Activated CD4-positive, alpha-beta memory T cell treated with anti-CD3 and anti-CD28 coated beads for 36 hours (primary cell): Measurements from ENCODE around the gene PRICKLE3. TPM values are rescaled to one million over a fixed set of nuclear protein-coding genes. Genes with fewer than 3 reads are reported as not detected.
A peak's percentile ranks its signal among the peaks of the same experiment; 100 is the strongest.
"Not testable (repeated sequence)": the region's sequence is repeated elsewhere in the genome, so short reads cannot be mapped to it uniquely, and the experiment has no call there.

Experiments used
- CTCF ChIA-PET: fragments of 350-600 bp; sonication (Branson Sonifier 250); formaldehyde crosslinking; loops from one replicate; lab custom pipeline; 2021; ENCODE audit warnings: antibody characterized with exemption, inconsistent platforms; lab: Charles Lee
- POLR2A ChIA-PET: fragments of 350-600 bp; sonication (Branson Sonifier 250); formaldehyde crosslinking; loops from one replicate; lab custom pipeline; 2021; ENCODE audit warnings: antibody characterized with exemption; lab: Charles Lee
- DNase-seq: peaks from one replicate; pipeline ENCODE4 v3.0.0-alpha.2; 2020
- H3K27ac Mint-ChIP-seq: one replicate; pipeline ENCODE4 v1.8.0; 2021; ENCODE audit warnings: mixed read lengths
- H3K27me3 Mint-ChIP-seq: one replicate; pipeline ENCODE4 v1.8.0; 2021; ENCODE audit warnings: mixed read lengths
- H3K36me3 Mint-ChIP-seq: one replicate; pipeline ENCODE4 v1.8.0; 2021; ENCODE audit warnings: mixed read lengths
- H3K4me1 Mint-ChIP-seq: one replicate; pipeline ENCODE4 v1.8.0; 2021; ENCODE audit warnings: low read depth, mixed read lengths
- H3K4me3 Mint-ChIP-seq: one replicate; pipeline ENCODE4 v1.8.0; 2021; ENCODE audit warnings: mild to moderate bottlenecking, mixed read lengths
- H3K9me3 Mint-ChIP-seq: one replicate; pipeline ENCODE4 v1.8.0; 2021; ENCODE audit warnings: mixed read lengths
- intact Hi-C: fragments of 100-400 bp; cut with micrococcal nuclease; formaldehyde crosslinking; loops from one replicate; pipeline ENCODE4 v1.15.1; 2023
- total RNA-seq, 2 experiments: library from RNA; stranded (reverse); gene quantifications; one replicate each; pipeline ENCODE4 v1.2.3, GENCODE V29; 2021

PRICKLE3 gene
- total RNA-seq, 2 experiments from 2014 or later: 18.1 to 20.1 TPM

DNA sequence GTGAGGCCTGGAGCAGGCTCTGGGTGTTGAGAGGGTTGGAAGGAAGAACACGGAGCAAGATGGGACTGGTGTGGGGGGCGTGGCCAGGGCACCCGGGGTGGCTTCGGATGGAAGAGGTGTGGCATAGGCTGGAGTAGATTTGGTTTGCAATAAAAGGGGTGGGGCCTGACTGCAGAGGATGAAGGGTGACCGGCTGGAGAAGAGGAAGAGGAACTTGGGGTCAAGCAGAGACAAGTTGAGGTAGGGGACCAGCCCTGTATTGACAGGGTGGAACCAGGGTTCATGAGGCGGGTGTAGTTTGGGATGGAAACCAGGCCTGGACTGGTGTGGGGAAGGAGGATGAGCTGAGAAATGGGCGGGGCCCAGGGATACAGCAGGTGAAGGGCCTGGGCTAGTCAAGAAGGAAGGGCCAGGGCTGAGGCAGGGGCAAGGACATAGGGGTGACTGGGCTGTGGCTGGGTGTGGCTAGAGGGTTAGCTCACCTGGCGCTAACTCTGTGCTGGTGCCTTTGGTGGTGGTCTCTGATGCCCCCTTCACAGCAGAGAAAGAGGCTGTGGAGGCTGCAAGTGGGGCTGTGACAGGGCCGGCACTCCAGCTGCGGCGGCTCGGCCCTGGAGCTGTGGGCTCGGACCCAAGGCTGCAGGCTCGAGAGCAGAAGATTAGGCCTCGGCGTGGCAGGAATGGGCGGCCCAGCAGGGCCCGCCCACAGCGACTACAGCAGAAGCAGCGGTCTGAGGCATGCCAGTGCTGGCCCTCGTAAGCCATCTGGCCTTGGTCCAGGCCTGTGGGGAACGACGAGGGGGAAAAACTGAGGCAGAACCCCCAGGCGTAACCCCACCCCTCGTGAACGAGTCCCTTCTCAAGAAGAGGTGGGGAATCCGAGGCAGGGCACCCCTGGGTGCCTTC lies 9.5 kb downstream of the PRICKLE3 start:
- H3K4me3 Mint-ChIP-seq: no peak overlapping the region
- no peaks in the 10 kb centered on the region for H3K9me3 Mint-ChIP-seq
- DNase-seq: no peak
- peaks cover 17% of the 10 kb centered on the region for H3K4me1 Mint-ChIP-seq
- no peak overlapping the region for H3K27ac Mint-ChIP-seq
- CTCF ChIA-PET: interaction anchor here (0.6 to 1.2 kb wide), 2 partner anchors 10 to 14 kb away, joined by 3 to 4 read pairs; no protein-coding TSS in a partner anchor
- intact Hi-C loops: no loop called here
- H3K36me3 Mint-ChIP-seq: peaks cover 38% of the 10 kb centered on the region
- POLR2A ChIA-PET: interaction anchor here (1.0 kb wide), 1 partner anchor 175 kb away, joined by 3 read pairs; the partner anchor contains the start of gene GRIPAP1
- H3K27me3 Mint-ChIP-seq: no peaks in the 10 kb centered on the region

GRCh38 chrX:49175435-49176274 lies 10.5 kb downstream of the PRICKLE3 start:
- H3K9me3 Mint-ChIP-seq: no peaks in the 10 kb centered on the region
- CTCF ChIA-PET: interaction anchor here (1.0 kb wide), 1 partner anchor 14 kb away, joined by 3 read pairs; no protein-coding TSS in a partner anchor
- peaks cover 17% of the 10 kb centered on the region for H3K4me1 Mint-ChIP-seq
- H3K27ac Mint-ChIP-seq: peak overlapping the region; percentile 45
- peaks cover 38% of the 10 kb centered on the region for H3K36me3 Mint-ChIP-seq
- intact Hi-C loops: no loop called here
- DNase-seq: no peak
- H3K4me3 Mint-ChIP-seq: no peak overlapping the region
- H3K27me3 Mint-ChIP-seq: no peaks in the 10 kb centered on the region
- POLR2A ChIA-PET: interaction anchor here (1.0 kb wide), 1 partner anchor 174 kb away, joined by 3 read pairs; the partner anchor contains the start of gene GRIPAP1

DNA sequence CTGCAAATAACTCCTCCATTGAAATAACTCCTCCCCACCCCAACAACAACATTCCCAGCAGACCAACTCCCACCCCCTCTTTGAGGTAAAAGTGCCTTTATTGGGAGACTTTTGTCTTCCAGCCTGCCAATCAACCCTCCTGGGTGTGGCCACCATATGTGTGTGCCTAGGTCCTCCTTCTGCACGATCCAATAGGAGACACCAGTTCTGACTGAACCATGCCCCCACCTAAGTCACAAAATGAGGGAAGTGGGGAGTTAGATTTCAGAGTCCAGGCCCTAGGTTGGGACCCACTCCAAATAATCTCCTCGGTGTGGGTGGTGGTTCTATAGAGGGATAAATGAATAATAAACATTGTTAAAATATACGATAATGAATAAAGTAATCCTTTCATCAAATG lies 11.4 kb downstream of the PRICKLE3 start:
- H3K27me3 Mint-ChIP-seq: no peaks in the 10 kb centered on the region
- peaks cover 17% of the 10 kb centered on the region for H3K4me1 Mint-ChIP-seq
- POLR2A ChIA-PET: no interaction called here
- no peaks in the 10 kb centered on the region for H3K9me3 Mint-ChIP-seq
- CTCF ChIA-PET: interaction anchor here (1.0 kb wide), 1 partner anchor 15 kb away, joined by 3 read pairs; no protein-coding TSS in a partner anchor
- H3K4me3 Mint-ChIP-seq: no peak overlapping the region
- H3K27ac Mint-ChIP-seq: peak overlapping the region; percentile 8
- H3K36me3 Mint-ChIP-seq: peaks cover 34% of the 10 kb centered on the region
- no peak for DNase-seq
- intact Hi-C loops: no loop called here

DNA sequence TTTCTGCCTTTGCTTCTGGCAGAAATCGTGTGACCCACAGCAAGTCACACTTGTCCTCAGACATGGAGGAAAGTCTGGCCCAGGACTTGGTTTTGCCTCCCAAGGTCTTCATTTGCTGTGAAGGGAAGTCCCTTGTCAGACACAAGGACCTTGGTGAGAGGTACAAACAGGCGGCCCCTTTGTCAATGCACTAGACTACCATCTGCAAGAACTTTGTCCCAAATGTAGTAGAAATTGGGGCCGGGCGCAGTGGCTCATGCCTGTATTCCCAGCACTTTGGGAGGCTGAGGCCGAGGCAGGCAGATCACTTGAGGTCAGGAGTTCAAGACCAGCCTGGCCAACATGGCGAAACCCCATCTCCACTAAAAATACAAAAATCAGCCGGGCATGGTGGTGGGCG lies 12.6 kb downstream of the PRICKLE3 start:
- H3K27me3 Mint-ChIP-seq, DNase-seq, H3K9me3 Mint-ChIP-seq, intact Hi-C loops: not testable (repeated sequence)
- Mint-ChIP-seq H3K4me1 (peaks cover 21% of the 10 kb centered on the region), H3K4me3 (peak overlapping the region; percentile 86), H3K36me3 (peaks cover 30% of the 10 kb centered on the region), H3K27ac (peak overlapping the region; percentile 91)
- ChIA-PET CTCF (interaction anchor here (2.2 kb wide), 1 partner anchor 19 kb away, joined by 11 read pairs; no protein-coding TSS in a partner anchor), POLR2A (interaction anchor here (0.5 kb wide), 1 partner anchor 171 kb away, joined by 4 read pairs; no protein-coding TSS in a partner anchor)

GRCh38 chrX:49172280-49172780 lies 13.8 kb downstream of the PRICKLE3 start:
- Mint-ChIP-seq H3K27me3 (no peaks in the 10 kb centered on the region), H3K36me3 (peaks cover 30% of the 10 kb centered on the region), H3K27ac (peak overlapping the region; percentile 91), H3K4me3 (peak overlapping the region; percentile 86), H3K4me1 (peaks cover 30% of the 10 kb centered on the region), H3K9me3 (no peaks in the 10 kb centered on the region)
- POLR2A ChIA-PET: interaction anchor here (0.7 to 1.7 kb wide), 3 partner anchors 8 to 97 kb away, joined by 3 to 4 read pairs (median 3); partner anchors contain the start of gene PPP1R3F
- DNase-seq: peak; percentile 83
- intact Hi-C loops: no loop called here
- CTCF ChIA-PET: interaction anchor here (1.2 to 2.2 kb wide), 4 partner anchors 8 to 20 kb away, joined by 3 to 11 read pairs (median 4); no protein-coding TSS in a partner anchor

DNA sequence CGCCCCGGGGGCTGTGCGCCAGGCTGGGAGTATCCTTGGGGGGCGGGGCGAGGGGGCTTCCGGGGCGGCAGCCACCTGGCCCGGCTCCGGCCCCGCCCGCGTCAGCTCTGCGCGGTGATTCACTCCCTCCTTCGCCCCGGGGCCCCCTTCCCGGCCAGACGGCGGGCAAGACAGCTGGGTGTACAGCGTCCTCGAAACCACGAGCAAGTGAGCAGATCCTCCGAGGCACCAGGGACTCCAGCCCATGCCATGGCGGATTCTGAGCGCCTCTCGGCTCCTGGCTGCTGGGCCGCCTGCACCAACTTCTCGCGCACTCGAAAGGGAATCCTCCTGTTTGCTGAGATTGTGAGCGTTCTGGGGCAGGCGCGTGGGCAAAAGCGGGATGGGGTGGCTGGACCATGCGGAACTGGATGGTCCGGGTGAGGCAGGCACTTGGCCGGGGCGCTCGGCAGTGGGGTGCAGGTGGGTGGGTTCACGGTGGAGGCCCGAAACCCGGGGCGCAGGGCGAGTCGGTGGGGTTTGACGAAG lies 14.4 kb downstream of the PRICKLE3 start, which contains the start of gene PLP2:
TSS of gene PLP2 (plus strand) at position 147 of the 528 bp plus-strand sequence. CDS start at position 250, 103 bp downstream.
- Mint-ChIP-seq H3K9me3 (no peaks in the 10 kb centered on the region), H3K27me3 (no peaks in the 10 kb centered on the region), H3K4me3 (peak within 1 kb of the TSS; percentile 86), H3K4me1 (peaks cover 31% of the 10 kb centered on the region), H3K27ac (peak within 1 kb of the TSS; percentile 91), H3K36me3 (peaks cover 30% of the 10 kb centered on the region)
- CTCF ChIA-PET: interaction anchor here (1.2 to 2.2 kb wide), 5 partner anchors 8 to 21 kb away, joined by 3 to 11 read pairs (median 4); no protein-coding TSS in a partner anchor
- peak; percentile 88 for DNase-seq
- POLR2A ChIA-PET: interaction anchor here (1.2 to 1.7 kb wide), 2 partner anchors 9 to 97 kb away, joined by 3 to 4 read pairs; partner anchors contain the start of gene PPP1R3F
- intact Hi-C loops: no loop called here

DNA sequence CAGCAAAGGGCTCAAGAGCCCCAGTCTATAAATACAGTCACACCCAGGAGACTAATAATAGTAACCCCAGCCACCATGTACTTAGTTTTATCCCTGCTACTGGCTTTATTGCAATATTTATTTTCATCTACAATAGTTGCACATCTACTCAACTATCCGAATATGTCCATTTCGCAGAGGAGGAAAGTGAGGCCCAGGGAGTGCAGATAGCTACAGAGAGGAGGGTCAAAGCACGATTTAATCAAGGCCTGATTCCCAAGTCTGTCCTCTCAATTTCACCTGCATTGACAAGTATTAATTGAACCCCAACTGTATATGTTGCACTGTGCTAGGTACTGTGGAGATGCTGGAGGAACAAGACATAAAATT lies 18.4 kb downstream of the PRICKLE3 start:
- H3K4me1 Mint-ChIP-seq: peaks cover 30% of the 10 kb centered on the region
- no peaks in the 10 kb centered on the region for H3K9me3 Mint-ChIP-seq
- intact Hi-C loops: loop anchor here (1.0 to 10.0 kb wide), 2 partner anchors 24 to 363 kb away; partner anchors contain the start of gene HDAC6
- peaks cover 2% of the 10 kb centered on the region for H3K36me3 Mint-ChIP-seq
- CTCF ChIA-PET: interaction anchor here (1.1 to 3.4 kb wide), 3 partner anchors 12 to 24 kb away, joined by 3 to 23 read pairs (median 12); no protein-coding TSS in a partner anchor
- peak overlapping the region; percentile 93 for H3K27ac Mint-ChIP-seq
- peak overlapping the region; percentile 78 for H3K4me3 Mint-ChIP-seq
- no peak for DNase-seq
- POLR2A ChIA-PET: interaction anchor here (0.9 to 2.1 kb wide), 4 partner anchors 13 to 270 kb away, joined by 3 to 11 read pairs (median 3); no protein-coding TSS in a partner anchor
- no peaks in the 10 kb centered on the region for H3K27me3 Mint-ChIP-seq

GRCh38 chrX:49166914-49167739 lies 19.0 kb downstream of the PRICKLE3 start:
- peak overlapping the region; percentile 93 for H3K27ac Mint-ChIP-seq
- POLR2A ChIA-PET: interaction anchor here (0.9 to 2.1 kb wide), 6 partner anchors 11 to 269 kb away, joined by 3 to 11 read pairs (median 4); no protein-coding TSS in a partner anchor
- CTCF ChIA-PET: interaction anchor here (0.6 to 3.4 kb wide), 8 partner anchors 10 to 87 kb away, joined by 3 to 23 read pairs (median 5); no protein-coding TSS in a partner anchor
- intact Hi-C loops: loop anchor here (1.0 to 10.0 kb wide), 2 partner anchors 24 to 362 kb away; partner anchors contain the start of gene HDAC6
- H3K4me1 Mint-ChIP-seq: peaks cover 28% of the 10 kb centered on the region
- DNase-seq: peak; percentile 82
- peak overlapping the region; percentile 78 for H3K4me3 Mint-ChIP-seq
- H3K36me3 Mint-ChIP-seq: no peaks in the 10 kb centered on the region
- no peaks in the 10 kb centered on the region for H3K9me3 Mint-ChIP-seq
- H3K27me3 Mint-ChIP-seq: no peaks in the 10 kb centered on the region

GRCh38 chrX:49165901-49166881 lies 20.0 kb downstream of the PRICKLE3 start:
- no peaks in the 10 kb centered on the region for H3K27me3 Mint-ChIP-seq
- intact Hi-C loops: loop anchor here (10.0 kb wide), 1 partner anchor 361 kb away; the partner anchor contains the start of gene HDAC6
- no peaks in the 10 kb centered on the region for H3K36me3 Mint-ChIP-seq
- peak; percentile 83 for DNase-seq
- no peaks in the 10 kb centered on the region for H3K9me3 Mint-ChIP-seq
- H3K4me1 Mint-ChIP-seq: peaks cover 28% of the 10 kb centered on the region
- H3K4me3 Mint-ChIP-seq: peak overlapping the region; percentile 78
- ChIA-PET CTCF (interaction anchor here (0.6 to 3.4 kb wide), 7 partner anchors 10 to 86 kb away, joined by 3 to 23 read pairs (median 4); no protein-coding TSS in a partner anchor), POLR2A (interaction anchor here (1.1 to 2.1 kb wide), 5 partner anchors 10 to 268 kb away, joined by 3 to 11 read pairs (median 4); no protein-coding TSS in a partner anchor)
- H3K27ac Mint-ChIP-seq: peak overlapping the region; percentile 93
